ENCODE measurements around the gene ZNF385B.

The ZNF385B gene

GRCh38 chr2:179856205-179856604 lies 5.2 kb downstream of the ZNF385B start:
- DNase-seq (ENCODE audit: low read depth in 2 of 2): no peak

GRCh38 chr2:179855673-179856072 lies 5.7 kb downstream of the ZNF385B start:
- DNase-seq (ENCODE audit: low read depth in 2 of 2): no peak

- no peak for DNase-seq (ENCODE audit: low read depth in 2 of 2)
Measured at GRCh38 chr2:179854891-179855290, 6.5 kb downstream of the ZNF385B start.

GRCh38 chr2:179853108-179853507 lies 8.3 kb downstream of the ZNF385B start:
- DNase-seq (ENCODE audit: low read depth in 2 of 2): no peak

- DNase-seq (ENCODE audit: low read depth in 2 of 2): no peak
Measured at GRCh38 chr2:179850188-179850587, 11.2 kb downstream of the ZNF385B start.

GRCh38 chr2:179849719-179850118 lies 11.7 kb downstream of the ZNF385B start:
- DNase-seq (ENCODE audit: low read depth in 2 of 2): no peak

GRCh38 chr2:179843541-179843940 lies 17.9 kb downstream of the ZNF385B start:
- DNase-seq (ENCODE audit: low read depth in 2 of 2): no peak

- DNase-seq (ENCODE audit: low read depth in 2 of 2): no peak
Measured at GRCh38 chr2:179842498-179843153, 18.8 kb downstream of the ZNF385B start.

- no peak for DNase-seq (ENCODE audit: low read depth in 2 of 2)
Measured at GRCh38 chr2:179840840-179841239, 20.6 kb downstream of the ZNF385B start.

GRCh38 chr2:179837408-179837807 lies 24.0 kb downstream of the ZNF385B start:
- no peak for DNase-seq (ENCODE audit: low read depth in 2 of 2)

GRCh38 chr2:179830043-179830787 lies 31.2 kb downstream of the ZNF385B start:
- DNase-seq (ENCODE audit: low read depth in 2 of 2): no peak

GRCh38 chr2:179826297-179826696 lies 35.1 kb downstream of the ZNF385B start:
- DNase-seq (ENCODE audit: low read depth in 2 of 2): no peak

GRCh38 chr2:179825494-179825893 lies 35.9 kb downstream of the ZNF385B start:
- no peak for DNase-seq (ENCODE audit: low read depth in 2 of 2)

- no peak for DNase-seq (ENCODE audit: low read depth in 2 of 2)
Measured at GRCh38 chr2:179824961-179825360, 36.5 kb downstream of the ZNF385B start.

- DNase-seq (ENCODE audit: low read depth in 2 of 2): no peak
Measured at GRCh38 chr2:179822540-179822939, 38.9 kb downstream of the ZNF385B start.

- no peak for DNase-seq (ENCODE audit: low read depth in 2 of 2)
Measured at GRCh38 chr2:179818546-179818945, 42.9 kb downstream of the ZNF385B start.

- no peak for DNase-seq (ENCODE audit: low read depth in 2 of 2)
Measured at GRCh38 chr2:179817181-179817841, 44.1 kb downstream of the ZNF385B start.

GRCh38 chr2:179814050-179814449 lies 47.4 kb downstream of the ZNF385B start:
- DNase-seq (ENCODE audit: low read depth in 2 of 2): no peak

- no peak for DNase-seq (ENCODE audit: low read depth in 2 of 2)
Measured at GRCh38 chr2:179812501-179812900, 48.9 kb downstream of the ZNF385B start.

- no peak for DNase-seq (ENCODE audit: low read depth in 2 of 2)
Measured at GRCh38 chr2:179811042-179811441, 50.4 kb downstream of the ZNF385B start.

GRCh38 chr2:179809606-179810005 lies 51.8 kb downstream of the ZNF385B start:
- DNase-seq (ENCODE audit: low read depth in 2 of 2): no peak

- no peak for DNase-seq (ENCODE audit: low read depth in 2 of 2)
Measured at GRCh38 chr2:179805001-179805400, 56.4 kb downstream of the ZNF385B start.

- DNase-seq (ENCODE audit: low read depth in 2 of 2): no peak
Measured at GRCh38 chr2:179804206-179804605, 57.2 kb downstream of the ZNF385B start.

Measured in stimulated activated CD8-positive, alpha-beta memory T cell treated with anti-CD3 and anti-CD28 coated beads, Interleukin-15, amount 100 ng/mL, for 4 hours (primary cell).